Activated T-helper 1 cell treated with Interleukin-2 at 50 U/mL for 16 hours (primary cell): ENCODE results near the gene PIK3C2A.

Source experiments
- DNase-seq: peaks from one replicate; pipeline ENCODE4 v3.0.0-alpha.2; 2020; ENCODE audit warnings: low read depth

The PIK3C2A gene

DNA sequence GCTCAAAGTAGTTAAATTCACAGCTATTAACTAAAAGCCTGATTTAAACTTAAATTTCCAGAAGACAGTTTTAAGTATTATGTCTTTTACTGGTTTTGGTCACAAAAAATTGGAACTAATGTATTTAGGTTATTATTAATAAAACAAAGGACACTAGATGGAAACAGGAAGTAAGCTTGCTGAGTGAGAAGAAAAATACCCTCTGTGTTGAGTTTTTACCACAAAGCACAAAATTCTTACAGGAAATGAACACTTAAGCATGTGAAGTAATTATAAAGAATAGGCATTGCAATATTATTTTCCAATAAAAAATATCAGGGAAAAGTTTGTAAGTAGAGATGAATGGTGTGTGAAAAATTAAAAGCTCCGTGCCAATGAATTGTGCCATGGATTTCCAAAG, 46.3 kb downstream of the PIK3C2A start:
- DNase-seq, result no peak

DNA sequence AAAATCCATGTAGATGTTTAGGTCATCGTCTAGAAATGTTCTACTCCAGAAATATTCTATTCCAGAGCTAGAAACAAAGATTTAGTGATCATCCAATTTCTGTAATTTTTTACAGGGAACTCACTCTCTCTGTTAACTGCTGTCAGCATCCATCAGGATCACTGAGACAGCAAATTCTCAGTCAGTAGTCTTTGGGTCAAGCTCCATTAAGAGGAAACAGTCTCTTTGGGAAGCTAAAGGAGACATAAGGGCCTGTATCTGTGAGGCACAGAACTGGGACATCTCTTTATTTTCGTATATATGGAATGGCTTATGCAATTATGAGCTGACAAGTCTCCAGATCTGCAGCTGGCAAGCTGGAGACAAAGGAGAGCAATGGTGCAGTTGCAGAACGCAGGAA, 48.3 kb downstream of the PIK3C2A start:
- DNase-seq, result no peak
